ENCODE results near the gene HAPSTR1.
A peak's percentile ranks its signal among the peaks of the same experiment; 100 is the strongest.

Gene HAPSTR1

DNA sequence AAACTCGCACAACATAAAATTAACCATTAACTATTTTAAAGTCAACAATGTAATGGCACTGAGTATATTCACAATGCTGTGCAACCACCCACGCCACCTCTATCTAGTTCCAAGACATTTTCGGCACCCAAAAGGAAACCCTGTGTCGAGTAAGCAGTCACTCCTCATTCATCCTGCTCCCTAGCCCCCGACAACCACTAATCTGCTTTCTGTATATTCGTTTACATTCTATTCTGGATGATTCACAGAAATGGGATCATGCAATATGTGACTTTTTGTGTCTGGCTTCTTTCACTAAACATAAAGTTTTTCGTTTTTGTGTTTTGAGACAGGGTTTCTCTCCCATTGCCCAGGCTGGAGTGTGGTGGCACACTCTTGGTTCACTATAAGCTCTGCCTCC lies 42.2 kb upstream of the HAPSTR1 start:
- TF ChIP-seq, protein P1, sequence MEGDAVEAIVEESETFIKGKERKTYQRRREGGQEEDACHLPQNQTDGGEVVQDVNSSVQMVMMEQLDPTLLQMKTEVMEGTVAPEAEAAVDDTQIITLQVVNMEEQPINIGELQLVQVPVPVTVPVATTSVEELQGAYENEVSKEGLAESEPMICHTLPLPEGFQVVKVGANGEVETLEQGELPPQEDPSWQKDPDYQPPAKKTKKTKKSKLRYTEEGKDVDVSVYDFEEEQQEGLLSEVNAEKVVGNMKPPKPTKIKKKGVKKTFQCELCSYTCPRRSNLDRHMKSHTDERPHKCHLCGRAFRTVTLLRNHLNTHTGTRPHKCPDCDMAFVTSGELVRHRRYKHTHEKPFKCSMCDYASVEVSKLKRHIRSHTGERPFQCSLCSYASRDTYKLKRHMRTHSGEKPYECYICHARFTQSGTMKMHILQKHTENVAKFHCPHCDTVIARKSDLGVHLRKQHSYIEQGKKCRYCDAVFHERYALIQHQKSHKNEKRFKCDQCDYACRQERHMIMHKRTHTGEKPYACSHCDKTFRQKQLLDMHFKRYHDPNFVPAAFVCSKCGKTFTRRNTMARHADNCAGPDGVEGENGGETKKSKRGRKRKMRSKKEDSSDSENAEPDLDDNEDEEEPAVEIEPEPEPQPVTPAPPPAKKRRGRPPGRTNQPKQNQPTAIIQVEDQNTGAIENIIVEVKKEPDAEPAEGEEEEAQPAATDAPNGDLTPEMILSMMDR (conservative IDR thresholded peaks at IDR 0.05; ENCODE audit: low read length), result no peak
- no peak overlapping the region for H3K4me3 ChIP-seq (ENCODE audit: low read length)
- peak; percentile 58 for DNase-seq (ENCODE audit: low read depth)

DNA sequence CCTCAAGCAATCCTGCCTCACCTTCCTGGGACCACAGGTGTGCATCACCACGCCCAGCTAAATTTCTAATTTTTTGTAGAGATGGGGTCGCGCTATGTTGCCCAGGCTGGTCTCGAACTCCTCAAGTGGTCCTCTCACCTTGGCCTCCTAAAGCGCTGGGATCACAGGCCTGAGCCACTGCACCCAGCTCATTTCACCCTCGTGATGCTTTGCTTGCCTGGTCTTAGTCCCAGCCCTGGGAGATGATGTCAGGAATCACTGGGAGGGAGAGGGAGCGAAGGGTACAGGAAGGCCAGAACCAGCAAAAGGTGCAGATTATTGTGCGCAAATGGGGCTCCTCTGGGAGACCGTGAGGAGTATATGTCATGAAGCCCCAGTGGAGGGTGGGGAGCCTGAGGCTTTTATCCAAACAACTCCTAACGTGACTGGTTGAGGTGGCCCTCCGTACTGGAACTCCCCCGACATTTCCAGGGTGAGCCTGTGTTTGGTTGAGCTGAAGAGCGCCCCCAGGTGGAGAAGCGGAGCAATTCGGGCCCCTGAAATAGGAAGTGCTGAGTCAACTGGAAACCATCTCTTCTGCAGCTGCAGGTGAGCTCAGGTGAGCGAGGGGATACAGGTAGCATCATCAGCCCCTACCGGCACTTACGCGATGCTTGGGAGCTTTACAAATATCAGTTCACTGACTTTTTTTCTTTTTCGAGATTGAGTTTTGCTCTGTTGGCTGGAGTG lies 41.2 kb upstream of the HAPSTR1 start:
- no peak for DNase-seq (ENCODE audit: low read depth)
- no peak overlapping the region for H3K4me3 ChIP-seq (ENCODE audit: low read length)
- TF ChIP-seq, protein P1 (conservative IDR thresholded peaks at IDR 0.05; ENCODE audit: low read length), result peak; percentile 41

DNA sequence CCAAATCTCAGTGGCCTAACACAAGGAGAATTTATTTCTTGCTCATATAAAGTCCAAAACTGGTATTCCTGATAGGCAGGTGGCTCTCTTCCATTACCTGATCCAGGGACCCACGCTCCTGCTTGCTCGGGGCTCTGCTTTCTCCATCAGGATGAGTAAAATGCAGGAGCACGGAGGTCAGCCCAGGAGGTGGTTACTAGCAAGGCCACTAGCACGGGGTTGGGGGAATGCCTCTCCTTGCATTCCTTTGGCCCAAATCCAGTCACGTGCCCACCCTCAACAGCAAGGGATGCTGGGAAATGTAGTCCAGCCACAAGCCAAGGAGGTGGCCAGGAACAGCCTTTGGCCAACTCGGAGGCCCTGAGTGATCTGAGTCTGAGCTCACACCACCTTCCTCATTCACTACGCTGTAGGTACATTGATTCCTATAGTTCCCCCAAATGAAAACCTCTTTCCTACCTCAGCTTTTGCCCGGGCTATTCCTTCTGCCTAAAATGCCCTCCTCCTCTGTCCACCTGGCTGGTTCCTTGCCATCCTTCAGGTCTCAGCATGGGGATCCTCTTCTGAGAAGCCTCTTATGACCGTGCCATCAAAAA lies 38.3 kb upstream of the HAPSTR1 start:
- no peak overlapping the region for H3K4me3 ChIP-seq (ENCODE audit: low read length)
- TF ChIP-seq, protein P1 (conservative IDR thresholded peaks at IDR 0.05; ENCODE audit: low read length), result no peak
- peak; percentile 67 for DNase-seq (ENCODE audit: low read depth)

DNA sequence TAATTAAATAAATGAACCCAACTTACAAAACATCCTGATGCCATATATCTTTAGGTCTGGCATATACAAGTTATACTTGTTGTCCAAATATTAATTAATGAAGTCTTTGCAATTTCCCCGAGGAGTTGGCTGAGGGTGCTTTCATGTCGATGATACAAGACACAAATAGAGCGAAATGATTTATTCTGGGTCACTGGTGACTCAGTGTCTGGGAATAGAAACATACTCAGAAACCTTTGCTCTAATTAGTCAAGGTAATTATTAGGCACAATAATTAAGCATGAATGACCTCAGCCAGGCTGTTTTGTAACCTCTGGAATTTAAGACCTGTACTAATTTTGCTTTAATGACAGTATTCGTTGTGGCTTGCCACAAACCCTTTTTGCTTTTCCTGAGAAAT lies 37.0 kb upstream of the HAPSTR1 start:
- no peak for DNase-seq (ENCODE audit: low read depth)
- no peak overlapping the region for H3K4me3 ChIP-seq (ENCODE audit: low read length)

DNA sequence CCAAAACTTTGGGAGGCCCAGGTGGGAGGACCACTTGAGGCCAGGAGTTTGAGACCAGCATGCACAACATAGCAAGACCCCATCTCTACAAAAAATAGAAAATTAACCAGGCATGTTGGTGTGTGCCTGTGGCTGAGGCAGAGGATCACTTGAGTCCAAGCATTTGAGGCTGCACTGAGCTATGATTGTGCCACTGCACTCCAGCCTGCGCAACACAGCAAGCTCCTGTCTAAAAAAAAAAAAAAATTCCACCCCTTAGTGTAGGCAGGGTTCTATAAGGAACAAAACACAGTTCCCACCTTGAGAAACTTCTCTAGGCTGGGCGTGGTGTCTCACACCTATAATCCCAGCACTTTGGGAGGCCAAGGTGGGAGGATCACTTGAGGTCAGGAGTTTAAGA lies 36.3 kb upstream of the HAPSTR1 start:
- TF ChIP-seq, protein P1 (conservative IDR thresholded peaks at IDR 0.05; ENCODE audit: low read length), result no peak
- DNase-seq (ENCODE audit: low read depth), result no peak
- no peak overlapping the region for H3K4me3 ChIP-seq (ENCODE audit: low read length)

More for the DNA sequence above, 37.0 kb upstream of the HAPSTR1 start:
- TF ChIP-seq, protein P1 (conservative IDR thresholded peaks at IDR 0.05; ENCODE audit: low read length), result no peak

DNA sequence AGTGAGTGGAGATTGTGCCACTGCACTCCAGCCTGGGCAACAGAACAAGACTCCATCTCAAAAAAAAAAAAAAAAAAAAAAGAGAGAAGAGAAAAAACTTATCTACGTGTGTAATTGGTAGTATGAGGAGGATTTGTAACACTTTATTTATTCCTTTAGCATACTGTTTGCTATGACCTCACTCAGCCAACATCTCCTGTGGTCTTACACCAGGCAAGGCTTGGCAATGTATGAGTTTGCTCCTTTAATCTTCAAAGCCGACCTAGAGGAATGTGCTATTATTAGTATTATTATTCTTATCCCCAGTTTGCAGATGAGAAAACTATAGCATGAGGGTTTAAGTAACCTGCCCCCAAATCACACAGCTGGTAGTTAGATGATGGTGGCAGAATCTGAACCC lies 35.8 kb upstream of the HAPSTR1 start:
- TF ChIP-seq, protein P1 (conservative IDR thresholded peaks at IDR 0.05; ENCODE audit: low read length), result no peak
- no peak overlapping the region for H3K4me3 ChIP-seq (ENCODE audit: low read length)
- DNase-seq (ENCODE audit: low read depth), result peak; percentile 59

DNA sequence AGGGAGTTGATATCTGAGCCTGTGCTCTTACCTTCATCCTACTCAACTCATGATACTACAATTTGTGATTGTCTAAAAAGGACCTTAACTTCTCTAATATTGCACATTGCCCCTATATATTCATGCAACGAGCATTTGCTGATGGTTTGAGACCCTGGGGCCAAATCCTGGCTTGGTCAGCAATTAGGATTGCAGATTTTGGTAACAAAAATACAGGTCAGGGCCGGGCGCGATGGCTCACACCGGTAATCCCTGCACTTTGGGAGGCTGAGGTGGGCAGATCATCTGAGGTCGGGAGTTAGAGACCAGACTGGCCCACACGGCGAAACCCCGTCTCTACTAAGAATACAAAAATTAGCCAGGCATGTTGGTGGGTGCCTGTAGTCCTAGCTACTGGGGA lies 35.4 kb upstream of the HAPSTR1 start:
- TF ChIP-seq, protein P1 (conservative IDR thresholded peaks at IDR 0.05; ENCODE audit: low read length), result no peak
- DNase-seq (ENCODE audit: low read depth), result no peak
- no peak overlapping the region for H3K4me3 ChIP-seq (ENCODE audit: low read length)
